Fibroblast of pulmonary artery (primary cell): ENCODE data around the gene FBXL16.

Experiments used
- DNase-seq: peaks from one replicate; pipeline ENCODE4 v3.0.0-alpha.2; 2010; ENCODE audit warnings: low read depth
- H3K4me3 ChIP-seq: replicated peaks from 2 replicates; pipeline ENCODE4 v1.5.1; 2011; ENCODE audit warnings: low read depth, mild to moderate bottlenecking, control low read depth, low read length, moderate library complexity
- CTCF ChIP-seq: IDR thresholded peaks from 2 replicates; pipeline ENCODE4 v1.5.1; 2011; ENCODE audit warnings: mild to moderate bottlenecking, control low read depth, low read length, inconsistent platforms; ENCODE audit errors: missing control alignments

FBXL16 gene

GRCh38 chr16:662597-662996, 43.0 kb downstream of the FBXL16 start:
- no peak for TF ChIP-seq CTCF
- no peak for DNase-seq
- H3K4me3 ChIP-seq: no peak overlapping the region

- no peak for DNase-seq
- H3K4me3 ChIP-seq: no peak overlapping the region
- TF ChIP-seq CTCF: no peak
These were observed 43.5 kb downstream of the FBXL16 start for GRCh38 chr16:662095-662494.

GRCh38 chr16:661184-661821, 44.3 kb downstream of the FBXL16 start:
- TF ChIP-seq CTCF: no peak
- no peak for DNase-seq
- no peak overlapping the region for H3K4me3 ChIP-seq

GRCh38 chr16:660459-661183, 45.0 kb downstream of the FBXL16 start:
- DNase-seq: peak; percentile 76
- TF ChIP-seq CTCF: peak; percentile 27
- H3K4me3 ChIP-seq: no peak overlapping the region

- DNase-seq: no peak
- TF ChIP-seq CTCF: no peak
- H3K4me3 ChIP-seq: no peak overlapping the region
These were observed 45.5 kb downstream of the FBXL16 start for GRCh38 chr16:660132-660458.

- DNase-seq: no peak
- H3K4me3 ChIP-seq: no peak overlapping the region
- no peak for TF ChIP-seq CTCF
These were observed 46.0 kb downstream of the FBXL16 start for GRCh38 chr16:659618-660017.
